GM19397 (cell line): ENCODE data around the gene BMAL2.

ENCODE experiments used
- ATAC-seq: cut with Tn5 transposase; IDR thresholded peaks from one replicate; pipeline ENCODE4 v1.9.1; 2021; ENCODE audit warnings: mild to moderate bottlenecking, moderate library complexity; ENCODE audit not compliant: unreplicated experiment

The BMAL2 gene

GRCh38 chr12:27332714-27333402 is at the start of gene BMAL2:
BMAL2 (plus strand) TSS chr12:27332836; CDS start chr12:27333073, 237 bp downstream.
- ATAC-seq, result peak; percentile 49

- ATAC-seq, result no peak
Observed at GRCh38 chr12:27284021-27284420, 48.6 kb upstream of the BMAL2 start.

- peak; percentile 68 for ATAC-seq
Observed at GRCh38 chr12:27284751-27285150, 47.9 kb upstream of the BMAL2 start.

- ATAC-seq, result no peak
Observed at GRCh38 chr12:27285403-27285802, 47.2 kb upstream of the BMAL2 start.

- no peak for ATAC-seq
Observed at GRCh38 chr12:27289414-27289813, 43.2 kb upstream of the BMAL2 start.

GRCh38 chr12:27290501-27291168 is 42.0 kb upstream of the BMAL2 start:
- no peak for ATAC-seq

- ATAC-seq, result no peak
Observed at GRCh38 chr12:27291862-27292261, 40.8 kb upstream of the BMAL2 start.

GRCh38 chr12:27292718-27293117 is 39.9 kb upstream of the BMAL2 start:
- no peak for ATAC-seq

- no peak for ATAC-seq
Observed at GRCh38 chr12:27293463-27293862, 39.2 kb upstream of the BMAL2 start.

GRCh38 chr12:27296674-27297073 is 36.0 kb upstream of the BMAL2 start:
- no peak for ATAC-seq

- no peak for ATAC-seq
Observed at GRCh38 chr12:27297566-27297965, 35.1 kb upstream of the BMAL2 start.

GRCh38 chr12:27299102-27299501 is 33.5 kb upstream of the BMAL2 start:
- no peak for ATAC-seq

GRCh38 chr12:27300226-27300625 is 32.4 kb upstream of the BMAL2 start:
- ATAC-seq, result no peak

GRCh38 chr12:27303139-27304111 is 29.2 kb upstream of the BMAL2 start:
- no peak for ATAC-seq

- no peak for ATAC-seq
Observed at GRCh38 chr12:27304856-27305255, 27.8 kb upstream of the BMAL2 start.

- ATAC-seq, result no peak
Observed at GRCh38 chr12:27305673-27306456, 26.8 kb upstream of the BMAL2 start.

- no peak for ATAC-seq
Observed at GRCh38 chr12:27309293-27309994, 23.2 kb upstream of the BMAL2 start.

- ATAC-seq, result no peak
Observed at GRCh38 chr12:27309995-27310315, 22.7 kb upstream of the BMAL2 start.

- ATAC-seq, result no peak
Observed at GRCh38 chr12:27316947-27317346, 15.7 kb upstream of the BMAL2 start.

GRCh38 chr12:27319409-27319808 is 13.2 kb upstream of the BMAL2 start:
- ATAC-seq, result no peak
